K562 (cell line): ENCODE data around the gene RUNX3. TPM values are rescaled to one million over a fixed set of nuclear protein-coding genes. Genes with fewer than 3 reads are reported as not detected.

Source experiments
- DDX20 ChIP-seq: fragments of 450-650 bp; IDR thresholded peaks from 2 replicates; pipeline ENCODE4 v1.6.1; 2016; ENCODE audit warnings: missing genetic modification characterization, low read depth, mild to moderate bottlenecking, missing compliant biosample characterization, moderate library complexity
- GTF2A2 ChIP-seq: IDR thresholded peaks from 2 replicates; pipeline ENCODE4 v1.6.1; 2016; ENCODE audit warnings: mild to moderate bottlenecking, missing genetic modification characterization, missing compliant biosample characterization
- NFE2 ChIP-seq: IDR thresholded peaks from 2 replicates; pipeline ENCODE4 v1.6.1; 2014; ENCODE audit warnings: antibody characterized with exemption, low read depth
- NR3C1 ChIP-seq: sonication (generic); formaldehyde crosslinking; IDR thresholded peaks from 2 replicates; pipeline ENCODE4 v1.8.1; 2022; ENCODE audit warnings: missing genetic modification reagents
- SIN3B ChIP-seq: fragments of 450-650 bp; IDR thresholded peaks from 2 replicates; pipeline ENCODE4 v1.6.1; 2017; ENCODE audit warnings: low read depth, mild to moderate bottlenecking, moderate library complexity
- SNIP1 ChIP-seq: fragments of 450-650 bp; IDR thresholded peaks from 2 replicates; pipeline ENCODE4 v1.7.1; 2017; ENCODE audit warnings: low read depth, mild to moderate bottlenecking
- SP1 ChIP-seq: sonication (generic); formaldehyde crosslinking; IDR thresholded peaks from 2 replicates; pipeline ENCODE4 v1.8.1; 2022; ENCODE audit warnings: mild to moderate bottlenecking, missing genetic modification reagents
- U2AF2 ChIP-seq: fragments of 200-400 bp; formaldehyde crosslinking; optimal IDR thresholded peaks from 2 replicates; pipeline ENCODE3; 2017; ENCODE audit warnings: low read depth, mild to moderate bottlenecking, low read length
- ZNF12 ChIP-seq: sonication (generic); formaldehyde crosslinking; IDR thresholded peaks from 2 replicates; pipeline ENCODE4 v1.4.0; 2020; ENCODE audit warnings: mild to moderate bottlenecking, missing genetic modification reagents
- ZNF232 ChIP-seq: sonication (generic); formaldehyde crosslinking; IDR thresholded peaks from 2 replicates; pipeline ENCODE4 v1.8.0; 2022; ENCODE audit warnings: mild to moderate bottlenecking, missing genetic modification reagents
- polyA plus RNA-seq, 8 experiments: library from polyadenylated mRNA; depleted of rRNA in 4 of 8; stranded (reverse) in 5 of 8; unstranded in 3 of 8; fragments of >200 nt; fragmentation: Nextera tagmentation in 2 of 8; fragmentation: Illumina TruSeq in 1 of 8; extraction: Ambion mirVana in 2 of 8; extraction: Trizol in 1 of 8; gene quantifications; 2 replicates each; pipeline versions ENCODE4 v1.2.1 to v1.2.3, GENCODE V29; 2011 to 2014; ENCODE audit warnings: inconsistent platforms in 1 of 8, missing spikeins in 1 of 8
- total RNA-seq, 7 experiments: library from RNA; depleted of rRNA in 6 of 7; stranded (reverse); fragments of >200 nt in 6 of 7; fragmentation: Illumina TruSeq in 2 of 7; extraction: Trizol in 2 of 7; gene quantifications; 2 replicates each; pipeline versions ENCODE4 v1.2.1 to v1.2.3, GENCODE V29; 2011 to 2021; ENCODE audit warnings: low replicate concordance in 1 of 7
- TF ChIP-seq, protein P1 (sequence below): fragments of 450-650 bp; IDR thresholded peaks from 2 replicates; pipeline ENCODE4 v1.7.1; 2018; ENCODE audit warnings: mild to moderate bottlenecking, low read depth; ENCODE audit not compliant: partially characterized antibody
- TF ChIP-seq, protein P2 (sequence below), 2 experiments: fragments of 250-450 bp in 1 of 2; fragments of 450-650 bp in 1 of 2; sonication (Bioruptor Pico) in 1 of 2; IDR thresholded peaks; 2 replicates each; pipeline versions ENCODE4 v1.6.1 to v1.8.0; 2016 to 2021; ENCODE audit warnings: mild to moderate bottlenecking in 2 of 2, moderate library complexity in 2 of 2, missing compliant biosample characterization in 1 of 2, missing genetic modification characterization in 1 of 2
- TF ChIP-seq, protein P3 (sequence below): IDR thresholded peaks from 2 replicates; pipeline ENCODE4 v1.6.1; 2016; ENCODE audit warnings: missing genetic modification characterization, missing compliant biosample characterization
- TF ChIP-seq, protein P4 (sequence below), 2 experiments: IDR thresholded peaks; 2 replicates each; pipeline ENCODE4 v1.6.1; 2012; ENCODE audit warnings: improper control_type of control experiment in 2 of 2, low read depth in 2 of 2, low read length in 2 of 2, borderline replicate concordance in 1 of 2
- TF ChIP-seq, protein P5 (sequence below): fragments of 450-650 bp; IDR thresholded peaks from 2 replicates; pipeline ENCODE4 v1.6.1; 2016; ENCODE audit warnings: missing biosample characterization, missing genetic modification characterization

The RUNX3 gene
- total and polyA plus RNA-seq, 9 of the 15 experiments (the other 6 are each of a cell fraction or from before 2014, with no cell fraction given) = 0.01 to 0.64 (median 0.09) TPM

DNA sequence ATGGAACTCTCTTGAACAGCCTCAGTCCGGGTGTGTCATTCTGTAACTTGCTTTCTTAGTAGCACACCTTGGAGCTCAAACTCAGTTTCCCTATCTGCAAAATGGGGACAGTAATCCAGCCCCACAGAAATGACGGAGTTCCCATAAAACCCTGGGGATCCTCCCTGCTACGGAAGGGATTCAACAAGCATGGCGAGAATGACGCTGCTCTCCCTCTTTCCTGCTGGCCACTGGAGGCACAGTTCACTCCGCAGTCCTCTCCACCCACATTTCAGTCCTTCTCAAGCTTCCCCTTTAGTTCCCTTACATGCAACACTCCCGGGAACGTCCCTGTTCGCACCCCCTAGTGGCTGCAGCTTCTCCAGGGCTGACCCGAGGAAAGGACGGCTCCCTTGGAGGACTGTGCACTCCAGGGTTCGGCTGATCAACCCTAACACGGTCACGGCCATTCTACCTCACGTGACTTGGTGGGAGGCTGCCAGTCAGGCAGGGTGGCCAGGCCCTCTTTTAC, 20.6 kb downstream of the RUNX3 start (continued):
- TF ChIP-seq, protein P1, sequence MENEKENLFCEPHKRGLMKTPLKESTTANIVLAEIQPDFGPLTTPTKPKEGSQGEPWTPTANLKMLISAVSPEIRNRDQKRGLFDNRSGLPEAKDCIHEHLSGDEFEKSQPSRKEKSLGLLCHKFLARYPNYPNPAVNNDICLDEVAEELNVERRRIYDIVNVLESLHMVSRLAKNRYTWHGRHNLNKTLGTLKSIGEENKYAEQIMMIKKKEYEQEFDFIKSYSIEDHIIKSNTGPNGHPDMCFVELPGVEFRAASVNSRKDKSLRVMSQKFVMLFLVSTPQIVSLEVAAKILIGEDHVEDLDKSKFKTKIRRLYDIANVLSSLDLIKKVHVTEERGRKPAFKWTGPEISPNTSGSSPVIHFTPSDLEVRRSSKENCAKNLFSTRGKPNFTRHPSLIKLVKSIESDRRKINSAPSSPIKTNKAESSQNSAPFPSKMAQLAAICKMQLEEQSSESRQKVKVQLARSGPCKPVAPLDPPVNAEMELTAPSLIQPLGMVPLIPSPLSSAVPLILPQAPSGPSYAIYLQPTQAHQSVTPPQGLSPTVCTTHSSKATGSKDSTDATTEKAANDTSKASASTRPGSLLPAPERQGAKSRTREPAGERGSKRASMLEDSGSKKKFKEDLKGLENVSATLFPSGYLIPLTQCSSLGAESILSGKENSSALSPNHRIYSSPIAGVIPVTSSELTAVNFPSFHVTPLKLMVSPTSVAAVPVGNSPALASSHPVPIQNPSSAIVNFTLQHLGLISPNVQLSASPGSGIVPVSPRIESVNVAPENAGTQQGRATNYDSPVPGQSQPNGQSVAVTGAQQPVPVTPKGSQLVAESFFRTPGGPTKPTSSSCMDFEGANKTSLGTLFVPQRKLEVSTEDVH = no peak
- TF ChIP-seq SIN3B (no peak), U2AF2 (no peak), SP1 (CRISPR knock-in tag) (no peak), ZNF232 (no peak), NR3C1 (no peak), NFE2 (peak; percentile 24; the same call in 1 of the 2 replicates), SNIP1 (no peak), DDX20 (tag) (no peak), ZNF12 (CRISPR knock-in tag) (no peak), GTF2A2 (tag) (no peak)
- TF ChIP-seq, protein P2, sequence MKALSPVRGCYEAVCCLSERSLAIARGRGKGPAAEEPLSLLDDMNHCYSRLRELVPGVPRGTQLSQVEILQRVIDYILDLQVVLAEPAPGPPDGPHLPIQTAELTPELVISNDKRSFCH (CRISPR knock-in tag; IDR thresholded peaks at IDR 0.05) = no peak
- TF ChIP-seq, protein P2 (tag; IDR thresholded peaks at IDR 0.05) = no peak
- TF ChIP-seq, protein P3, sequence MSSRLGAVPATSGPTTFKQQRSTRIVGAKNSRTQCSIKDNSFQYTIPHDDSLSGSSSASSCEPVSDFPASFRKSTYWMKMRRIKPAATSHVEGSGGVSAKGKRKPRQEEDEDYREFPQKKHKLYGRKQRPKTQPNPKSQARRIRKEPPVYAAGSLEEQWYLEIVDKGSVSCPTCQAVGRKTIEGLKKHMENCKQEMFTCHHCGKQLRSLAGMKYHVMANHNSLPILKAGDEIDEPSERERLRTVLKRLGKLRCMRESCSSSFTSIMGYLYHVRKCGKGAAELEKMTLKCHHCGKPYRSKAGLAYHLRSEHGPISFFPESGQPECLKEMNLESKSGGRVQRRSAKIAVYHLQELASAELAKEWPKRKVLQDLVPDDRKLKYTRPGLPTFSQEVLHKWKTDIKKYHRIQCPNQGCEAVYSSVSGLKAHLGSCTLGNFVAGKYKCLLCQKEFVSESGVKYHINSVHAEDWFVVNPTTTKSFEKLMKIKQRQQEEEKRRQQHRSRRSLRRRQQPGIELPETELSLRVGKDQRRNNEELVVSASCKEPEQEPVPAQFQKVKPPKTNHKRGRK (tag) = no peak
- TF ChIP-seq, protein P4, sequence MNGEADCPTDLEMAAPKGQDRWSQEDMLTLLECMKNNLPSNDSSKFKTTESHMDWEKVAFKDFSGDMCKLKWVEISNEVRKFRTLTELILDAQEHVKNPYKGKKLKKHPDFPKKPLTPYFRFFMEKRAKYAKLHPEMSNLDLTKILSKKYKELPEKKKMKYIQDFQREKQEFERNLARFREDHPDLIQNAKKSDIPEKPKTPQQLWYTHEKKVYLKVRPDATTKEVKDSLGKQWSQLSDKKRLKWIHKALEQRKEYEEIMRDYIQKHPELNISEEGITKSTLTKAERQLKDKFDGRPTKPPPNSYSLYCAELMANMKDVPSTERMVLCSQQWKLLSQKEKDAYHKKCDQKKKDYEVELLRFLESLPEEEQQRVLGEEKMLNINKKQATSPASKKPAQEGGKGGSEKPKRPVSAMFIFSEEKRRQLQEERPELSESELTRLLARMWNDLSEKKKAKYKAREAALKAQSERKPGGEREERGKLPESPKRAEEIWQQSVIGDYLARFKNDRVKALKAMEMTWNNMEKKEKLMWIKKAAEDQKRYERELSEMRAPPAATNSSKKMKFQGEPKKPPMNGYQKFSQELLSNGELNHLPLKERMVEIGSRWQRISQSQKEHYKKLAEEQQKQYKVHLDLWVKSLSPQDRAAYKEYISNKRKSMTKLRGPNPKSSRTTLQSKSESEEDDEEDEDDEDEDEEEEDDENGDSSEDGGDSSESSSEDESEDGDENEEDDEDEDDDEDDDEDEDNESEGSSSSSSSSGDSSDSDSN (IDR thresholded peaks at IDR 0.05; ENCODE audit: borderline replicate concordance in 1 of 2, low read depth in 2 of 2, low read length in 2 of 2) = peak in 1 of 2 experiments; percentile 72; a peak in 1 of 4 replicates
- TF ChIP-seq, protein P5, sequence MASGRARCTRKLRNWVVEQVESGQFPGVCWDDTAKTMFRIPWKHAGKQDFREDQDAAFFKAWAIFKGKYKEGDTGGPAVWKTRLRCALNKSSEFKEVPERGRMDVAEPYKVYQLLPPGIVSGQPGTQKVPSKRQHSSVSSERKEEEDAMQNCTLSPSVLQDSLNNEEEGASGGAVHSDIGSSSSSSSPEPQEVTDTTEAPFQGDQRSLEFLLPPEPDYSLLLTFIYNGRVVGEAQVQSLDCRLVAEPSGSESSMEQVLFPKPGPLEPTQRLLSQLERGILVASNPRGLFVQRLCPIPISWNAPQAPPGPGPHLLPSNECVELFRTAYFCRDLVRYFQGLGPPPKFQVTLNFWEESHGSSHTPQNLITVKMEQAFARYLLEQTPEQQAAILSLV (tag) = no peak
